ENCODE data around the gene CORO2B. TPM values are rescaled to one million over a fixed set of nuclear protein-coding genes. Genes with fewer than 3 reads are reported as not detected.
A peak's percentile ranks its signal among the peaks of the same experiment; 100 is the strongest.

CORO2B gene
- total and polyA plus RNA-seq, 8 donors, result 0.56 to 7.7 (median 1.7) TPM

GRCh38 chr15:68650901-68651709 is 72.3 kb downstream of the CORO2B start:
- no peak for FAIRE-seq

GRCh38 chr15:68651916-68652525 is 73.2 kb downstream of the CORO2B start:
- peak in 3 of 4 donors; percentile 43 to 69 (median 47) for ATAC-seq
- no peak for TF ChIP-seq CTCF (IDR thresholded peaks at IDR 0.05)

More at GRCh38 chr15:68650901-68651709, 72.3 kb downstream of the CORO2B start:
- intact Hi-C loops (cut with DNase I), result no loop called here
- ATAC-seq (peak; percentile 70 to 92 (median 84)), DNase-seq (peak in 5 of 6 donors; percentile 41 to 91 (median 77))
- Histone ChIP-seq H3K4me1 (no peaks in the 10 kb centered on the region), H3K36me3 (no peaks in the 10 kb centered on the region), H3K9me3 (no peaks in the 10 kb centered on the region), H3K4me3 (no peak overlapping the region), H3K27ac (no peak overlapping the region), H3K27me3 (no peaks in the 10 kb centered on the region)
- TF ChIP-seq CTCF (IDR thresholded peaks at IDR 0.05), result peak; percentile 44 to 81 (median 72)
- 40 to 43% methylated on average over 23 of the region's 23 CpGs for WGBS, 2 donors

GRCh38 chr15:68653031-68653635 is 74.3 kb downstream of the CORO2B start:
- FAIRE-seq (no peak), DNase-seq (no peak), ATAC-seq (no peak)
- H3K4me1 ChIP-seq, result no peaks in the 10 kb centered on the region
- intact Hi-C loops (cut with DNase I), result no loop called here
- H3K36me3 ChIP-seq, result no peaks in the 10 kb centered on the region
- H3K27me3 ChIP-seq, result no peaks in the 10 kb centered on the region
- 78 to 86% methylated on average over 6 of the region's 6 CpGs for WGBS, 2 donors
- H3K9me3 ChIP-seq, result no peaks in the 10 kb centered on the region
- H3K4me3 ChIP-seq, result no peak overlapping the region
- H3K27ac ChIP-seq, result no peak overlapping the region
- no peak for TF ChIP-seq CTCF (IDR thresholded peaks at IDR 0.05)

More at GRCh38 chr15:68651916-68652525, 73.2 kb downstream of the CORO2B start:
- Histone ChIP-seq H3K4me1 (no peaks in the 10 kb centered on the region), H3K9me3 (no peaks in the 10 kb centered on the region), H3K4me3 (no peak overlapping the region), H3K36me3 (no peaks in the 10 kb centered on the region), H3K27ac (no peak overlapping the region), H3K27me3 (no peaks in the 10 kb centered on the region)
- 58 to 63% methylated on average over 9 of the region's 9 CpGs for WGBS, 2 donors
- no peak for FAIRE-seq
- DNase-seq, result no peak
- intact Hi-C loops (cut with DNase I), result no loop called here

- Histone ChIP-seq H3K27ac (no peak overlapping the region), H3K36me3 (no peaks in the 10 kb centered on the region), H3K27me3 (no peaks in the 10 kb centered on the region), H3K4me1 (no peaks in the 10 kb centered on the region), H3K9me3 (no peaks in the 10 kb centered on the region), H3K4me3 (no peak overlapping the region)
- WGBS, 2 donors, result 69 to 81% methylated on average over 6 of the region's 6 CpGs
- ATAC-seq, result no peak
- intact Hi-C loops (cut with DNase I), result no loop called here
- FAIRE-seq, result no peak
- no peak for DNase-seq
- TF ChIP-seq CTCF (IDR thresholded peaks at IDR 0.05), result no peak
Observed at GRCh38 chr15:68653801-68654200, 75.0 kb downstream of the CORO2B start.

Measured in pancreas (tissue), 10 donors.